GM19468 (cell line): Measurements from ENCODE around the gene SLC66A3.

Experiments
- ATAC-seq: cut with Tn5 transposase; IDR thresholded peaks from one replicate; pipeline ENCODE4 v1.9.1; 2021; ENCODE audit warnings: mild to moderate bottlenecking, moderate library complexity, moderate number of reproducible peaks; ENCODE audit not compliant: unreplicated experiment; ENCODE audit errors: extremely low read depth

The SLC66A3 gene

DNA sequence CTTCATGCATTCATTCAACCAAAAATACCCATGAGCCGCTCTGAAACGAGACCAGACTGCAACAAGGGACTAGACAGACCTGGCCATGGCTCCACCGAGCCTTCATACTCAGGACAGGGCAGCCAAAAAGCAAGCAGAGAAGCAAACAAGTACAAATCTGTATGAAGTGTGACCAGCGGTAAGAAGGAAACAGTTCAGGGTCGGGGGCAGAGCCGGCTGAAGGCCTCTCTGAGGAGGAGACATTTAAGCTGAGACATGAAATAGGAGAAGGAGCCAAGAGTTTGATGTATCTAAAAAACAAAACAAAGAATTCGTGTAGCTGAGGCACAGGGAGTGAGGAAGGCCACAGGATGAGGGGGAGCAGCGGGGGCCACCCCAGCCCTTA is 21.3 kb upstream of the SLC66A3 start:
- no peak for ATAC-seq

DNA sequence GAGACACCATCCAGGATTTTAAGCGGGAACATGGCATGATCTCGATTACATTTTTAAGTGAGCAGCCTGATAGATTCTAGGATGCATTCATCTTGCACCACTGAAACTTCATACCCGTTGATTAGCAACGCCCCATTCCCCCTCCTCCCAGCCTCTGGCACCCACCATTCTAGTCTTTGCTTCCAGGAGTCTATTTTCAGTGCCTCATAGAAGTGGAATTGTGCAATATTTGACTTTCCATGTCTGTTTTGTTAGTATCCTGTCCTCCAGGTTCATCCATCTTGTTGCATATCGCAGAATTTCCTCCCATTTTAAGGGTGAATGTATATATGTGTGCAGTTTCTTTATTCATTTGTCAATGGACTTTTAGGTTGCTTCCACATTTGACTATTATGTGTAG is 20.9 kb upstream of the SLC66A3 start:
- no peak for ATAC-seq

DNA sequence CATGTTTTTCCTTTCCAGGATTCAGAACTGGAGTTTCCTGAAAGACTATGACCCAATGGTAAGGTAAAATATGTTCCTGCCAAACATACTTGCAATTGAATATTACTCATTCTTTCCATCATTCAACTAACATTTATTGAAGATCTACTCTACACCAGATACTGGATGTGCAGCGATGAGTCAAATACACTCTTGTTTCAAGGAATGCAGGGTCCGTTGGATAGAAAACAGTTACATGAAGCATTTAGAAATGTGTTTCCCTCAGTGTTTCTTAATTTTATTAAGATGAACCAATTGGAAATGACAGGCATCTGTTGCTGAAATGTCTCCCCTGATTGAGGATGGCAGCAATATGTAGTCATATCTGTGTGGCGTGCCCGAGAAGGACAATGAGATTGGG is 14.8 kb upstream of the SLC66A3 start:
- ATAC-seq: no peak

DNA sequence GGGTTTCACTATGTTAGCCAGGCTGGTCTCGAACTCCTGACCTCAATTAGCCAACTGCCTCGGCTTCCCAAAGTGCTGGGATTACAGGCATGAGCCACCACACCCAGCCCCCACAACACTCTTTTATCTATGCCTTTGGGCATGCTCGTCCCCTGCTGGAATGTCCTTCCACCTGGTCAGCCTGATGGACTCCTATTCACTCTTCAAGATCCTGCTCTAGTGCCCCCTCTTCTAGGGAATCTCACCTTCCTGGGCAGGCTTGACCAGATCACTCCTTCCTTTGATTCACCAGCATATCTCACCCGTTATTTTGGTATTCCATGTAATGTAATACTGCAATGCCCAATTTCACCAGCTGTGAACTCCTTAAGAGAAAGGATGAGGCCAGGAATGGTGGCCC is 13.9 kb upstream of the SLC66A3 start:
- no peak for ATAC-seq

DNA sequence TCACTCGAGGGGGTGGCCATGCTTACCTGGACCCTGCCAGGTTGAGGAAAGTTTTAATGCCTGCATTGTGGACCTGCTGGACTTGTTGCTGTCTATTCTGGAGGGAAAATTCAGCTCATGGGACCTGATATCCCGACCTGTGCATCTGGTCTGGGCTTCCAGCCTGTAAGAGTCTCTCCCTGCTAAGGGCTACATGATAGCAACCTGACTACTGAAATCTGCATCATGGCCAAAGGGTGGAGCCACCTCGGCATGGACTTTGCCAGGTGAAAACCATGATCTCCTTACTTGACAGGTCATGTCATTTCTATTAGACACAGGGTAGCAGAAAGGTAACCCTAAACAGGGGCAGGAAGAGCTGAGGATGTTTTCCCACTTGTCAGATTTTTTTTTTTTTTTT is 12.9 kb upstream of the SLC66A3 start:
- ATAC-seq: no peak

DNA sequence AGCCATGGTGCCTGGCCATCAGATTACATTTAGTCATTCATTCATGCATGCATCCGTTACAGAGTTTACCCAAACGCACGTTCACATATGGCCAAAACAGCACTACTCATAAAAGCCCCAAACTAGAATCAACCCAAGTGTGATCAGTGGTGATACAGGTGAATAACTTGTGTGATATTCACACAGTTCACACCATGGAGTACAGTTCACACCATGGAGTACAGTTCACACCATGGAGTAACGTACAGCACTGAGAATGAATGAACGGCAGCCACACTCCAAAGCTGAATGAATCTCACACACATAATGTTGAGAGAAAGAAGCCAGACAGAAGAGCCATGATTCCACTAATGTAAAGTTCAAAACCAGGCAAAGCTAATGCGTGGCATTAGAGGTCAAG is 12.3 kb upstream of the SLC66A3 start:
- ATAC-seq: no peak

DNA sequence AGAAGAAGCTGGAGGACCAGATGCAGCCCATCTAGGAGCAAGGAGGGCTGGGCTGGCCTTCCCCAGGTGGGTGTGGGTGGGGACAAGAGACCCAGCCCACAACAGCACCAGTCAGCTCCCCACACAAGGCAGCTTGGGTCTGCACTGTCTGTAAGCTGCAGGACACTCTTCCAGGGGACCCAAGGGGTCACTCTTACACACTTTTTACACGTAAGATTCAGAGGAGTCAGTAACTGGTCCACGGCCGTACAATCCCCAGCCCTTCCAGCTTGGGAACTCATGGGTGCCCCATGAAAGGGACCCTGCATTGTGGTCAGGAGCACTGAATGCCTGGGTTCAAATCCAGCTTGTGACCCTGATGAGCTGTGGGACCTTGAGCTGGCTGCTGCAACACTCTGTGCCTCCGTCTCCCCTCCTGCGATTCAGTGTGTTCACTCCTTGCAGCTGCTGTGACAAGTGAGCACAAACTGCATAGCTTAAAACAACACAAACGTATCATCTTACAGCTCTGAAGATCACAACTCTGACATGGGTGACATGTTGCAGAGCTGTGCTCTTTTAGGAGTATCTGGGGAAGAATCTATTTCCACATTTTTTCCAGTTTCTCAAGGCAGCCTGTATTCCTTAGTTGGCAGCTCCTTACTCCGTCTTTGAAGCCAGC is 11.1 kb upstream of the SLC66A3 start:
- ATAC-seq: no peak

DNA sequence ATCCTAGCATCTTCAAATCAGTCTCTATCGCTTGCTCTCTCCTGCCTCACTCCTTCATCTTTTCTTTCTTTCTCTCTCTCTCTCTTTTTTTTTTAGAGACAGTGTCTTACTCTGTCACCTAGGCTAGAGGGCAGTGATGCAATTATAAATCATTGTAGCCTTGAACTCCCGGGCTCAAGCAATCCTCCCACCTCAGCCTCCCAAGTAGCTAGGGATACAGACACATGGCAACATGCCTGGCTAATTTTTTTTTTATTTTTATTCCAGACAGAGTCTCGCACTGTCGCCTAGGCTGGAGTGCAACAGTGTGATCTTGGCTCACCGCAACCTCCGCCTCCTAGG is 10.6 kb upstream of the SLC66A3 start:
- ATAC-seq: no peak

DNA sequence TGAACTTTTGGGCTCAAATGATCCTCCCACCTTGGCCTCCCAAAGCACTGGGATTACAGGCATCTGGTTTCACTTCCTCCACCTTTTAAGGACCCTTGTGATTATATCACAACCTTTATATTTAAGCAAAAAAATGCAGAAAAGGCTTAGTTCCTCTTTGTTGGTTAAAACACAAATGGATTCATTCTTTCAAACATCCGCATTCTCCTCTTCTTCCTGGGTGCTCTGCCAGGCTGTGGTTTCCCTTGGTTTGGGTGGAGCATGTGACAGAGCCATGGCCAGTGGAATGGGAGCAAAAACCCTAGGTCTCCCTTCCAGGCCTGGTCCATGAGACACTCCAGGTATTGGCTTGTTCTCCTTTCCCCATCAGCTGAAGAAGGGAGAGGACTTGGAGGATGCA is 9.9 kb upstream of the SLC66A3 start:
- ATAC-seq: no peak

DNA sequence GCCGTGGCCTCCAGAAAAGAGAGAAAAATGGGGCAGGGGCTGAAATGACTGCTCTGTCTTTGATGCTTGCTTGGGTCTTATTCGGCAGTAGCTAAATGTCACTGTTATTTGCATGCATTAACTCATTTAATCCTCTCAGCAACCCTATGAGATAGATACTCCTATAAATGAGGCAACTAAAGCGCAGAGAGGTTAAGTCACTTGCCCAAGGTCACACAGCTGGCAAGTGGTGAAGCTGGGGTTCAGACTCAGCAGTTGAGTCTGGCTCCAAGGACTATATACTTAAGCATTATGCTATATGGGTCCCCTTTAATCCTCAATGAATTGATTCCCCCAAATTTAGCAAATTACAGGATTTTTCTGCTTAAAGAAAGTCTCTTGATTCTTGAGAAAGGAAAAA is 9.2 kb upstream of the SLC66A3 start:
- no peak for ATAC-seq

DNA sequence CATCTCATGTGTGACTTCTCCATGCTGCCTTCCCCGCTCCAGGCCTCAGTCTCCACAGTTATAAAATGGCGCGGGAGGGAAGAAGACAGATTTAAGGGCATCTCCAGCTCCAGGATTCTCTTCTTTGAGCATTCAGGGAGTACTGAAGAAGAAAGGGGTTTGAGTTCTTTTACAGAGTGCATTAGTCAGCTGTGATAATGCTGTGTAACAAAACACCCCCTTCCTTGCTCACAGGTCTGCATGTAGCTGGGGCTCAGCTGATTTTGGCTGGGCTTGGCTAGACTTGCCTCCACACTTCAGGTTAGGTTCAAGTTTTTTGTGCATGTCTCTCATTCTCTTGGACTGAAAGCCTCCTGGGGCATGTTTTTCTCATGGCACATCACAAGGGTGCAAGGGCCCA is 8.0 kb upstream of the SLC66A3 start:
- ATAC-seq: no peak

DNA sequence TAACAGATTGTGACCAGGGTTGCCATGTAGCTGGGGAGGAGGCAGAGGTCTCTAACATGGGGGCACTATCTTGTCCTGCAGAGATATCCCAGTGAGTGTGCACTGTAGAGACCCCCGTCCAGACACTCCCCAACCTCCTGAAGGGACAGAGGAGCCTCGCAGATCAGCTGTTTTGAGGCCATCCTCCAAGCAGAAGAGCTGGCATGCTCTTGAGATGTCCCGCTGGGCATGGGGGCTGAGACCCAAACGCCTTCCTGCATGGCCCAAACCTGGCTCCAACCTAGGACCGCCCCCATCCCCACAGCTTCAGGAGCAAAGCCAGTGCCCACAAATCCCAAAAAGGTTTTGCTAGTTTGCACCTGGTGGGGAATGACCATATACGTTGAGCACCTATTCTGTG is 2.7 kb upstream of the SLC66A3 start:
- ATAC-seq: no peak

DNA sequence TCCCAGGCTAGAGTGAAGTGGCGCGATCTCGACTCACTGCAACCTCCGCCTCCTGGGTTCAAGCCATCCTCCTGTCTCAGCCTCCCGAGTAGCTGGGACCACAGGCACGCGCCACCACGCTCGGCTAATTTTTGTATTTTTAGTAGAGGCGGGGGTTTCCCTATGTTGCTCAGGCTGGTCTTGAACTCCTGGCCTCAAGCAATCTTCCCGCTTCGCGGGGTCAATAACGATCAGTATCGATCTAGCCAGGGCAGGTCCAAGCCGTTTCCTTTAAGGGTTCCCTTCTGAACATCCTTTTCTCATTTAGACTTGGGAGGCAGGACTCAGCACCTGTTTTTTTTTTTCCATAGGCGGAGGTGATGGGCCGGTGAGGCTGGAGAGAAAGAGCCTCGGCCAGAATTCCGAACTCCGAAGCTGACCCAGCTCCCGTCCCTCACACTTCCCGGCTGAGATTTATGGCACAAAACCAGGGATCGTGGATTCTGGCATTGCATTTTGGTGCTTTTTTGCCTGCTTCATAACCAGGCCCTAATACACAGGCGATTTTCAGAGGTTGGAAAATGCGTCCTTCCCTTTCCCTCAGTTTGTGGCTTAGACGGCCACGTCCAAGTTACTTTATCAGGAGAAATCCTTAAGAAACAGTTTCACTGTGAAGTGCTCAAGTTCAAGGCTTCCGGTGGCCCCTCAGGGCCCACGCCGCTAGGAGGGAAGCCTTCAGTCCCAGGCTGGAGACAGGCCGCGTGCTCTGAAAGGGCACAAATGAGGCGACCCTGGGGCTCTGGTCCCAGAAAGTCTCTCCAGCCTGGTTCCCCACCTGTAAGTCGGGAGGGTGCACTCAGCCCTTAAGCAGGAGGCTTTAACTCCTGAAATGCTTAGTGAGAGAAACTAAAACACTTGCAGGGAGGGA is 998 bp upstream of the SLC66A3 start:
- ATAC-seq: no peak

DNA sequence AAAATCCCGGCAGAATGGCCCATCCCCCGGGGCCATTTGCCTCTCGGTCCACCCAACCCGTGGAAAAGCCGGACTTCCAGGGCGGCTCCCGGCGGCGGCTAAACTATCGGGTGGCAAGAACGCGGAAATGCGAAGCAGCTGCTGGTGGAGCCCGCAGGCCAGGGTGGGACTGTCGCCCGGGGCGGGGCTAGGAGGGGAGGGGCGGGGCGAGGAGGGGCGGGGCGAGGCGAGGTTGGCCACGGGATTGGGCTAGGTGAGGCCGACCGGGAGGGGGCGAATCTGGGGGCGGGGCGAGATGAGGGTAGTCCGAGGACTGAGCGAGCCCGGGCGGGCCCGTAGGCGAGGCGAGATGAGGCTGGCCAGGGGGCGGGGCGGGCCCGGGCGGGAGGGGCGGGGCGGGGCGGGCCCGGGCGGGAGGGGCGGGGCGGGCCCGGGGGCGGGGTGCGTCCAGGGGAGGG is 315 bp upstream of the SLC66A3 start:
- peak; percentile 33 for ATAC-seq

DNA sequence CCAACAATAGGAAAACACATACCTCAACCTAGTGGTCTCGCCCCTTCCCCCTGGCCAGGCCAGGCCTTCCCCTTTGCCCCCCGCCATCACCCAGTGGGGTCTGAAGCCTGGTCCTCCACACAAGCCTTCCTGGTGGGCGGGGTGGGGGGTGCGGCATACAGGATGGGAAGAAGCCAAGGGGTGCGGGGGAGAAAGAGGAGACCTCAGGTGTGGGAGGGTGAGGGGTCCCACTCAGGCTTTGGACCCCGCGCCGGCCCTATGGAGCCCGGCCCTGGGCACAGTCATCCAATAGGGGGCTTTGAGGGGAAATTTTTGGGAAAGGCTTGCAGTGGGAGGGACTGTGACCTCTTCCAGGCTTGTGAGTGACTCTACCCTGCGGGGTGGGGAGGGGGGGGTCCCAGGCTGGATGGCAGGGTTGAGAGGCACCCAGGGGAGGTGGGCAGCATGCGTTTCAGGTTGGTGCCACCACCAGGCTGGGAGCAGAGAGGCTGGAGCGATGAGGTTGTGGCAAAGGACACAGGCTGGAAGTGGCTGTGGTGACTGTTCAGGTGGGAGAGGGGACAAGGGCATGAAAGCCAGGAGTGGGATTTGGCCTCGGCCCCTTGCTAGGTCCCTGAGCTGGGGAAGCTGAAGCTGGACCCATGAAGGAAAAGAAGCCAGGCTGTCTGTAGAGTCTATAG is 1.3 kb downstream of the SLC66A3 start:
- ATAC-seq: no peak

DNA sequence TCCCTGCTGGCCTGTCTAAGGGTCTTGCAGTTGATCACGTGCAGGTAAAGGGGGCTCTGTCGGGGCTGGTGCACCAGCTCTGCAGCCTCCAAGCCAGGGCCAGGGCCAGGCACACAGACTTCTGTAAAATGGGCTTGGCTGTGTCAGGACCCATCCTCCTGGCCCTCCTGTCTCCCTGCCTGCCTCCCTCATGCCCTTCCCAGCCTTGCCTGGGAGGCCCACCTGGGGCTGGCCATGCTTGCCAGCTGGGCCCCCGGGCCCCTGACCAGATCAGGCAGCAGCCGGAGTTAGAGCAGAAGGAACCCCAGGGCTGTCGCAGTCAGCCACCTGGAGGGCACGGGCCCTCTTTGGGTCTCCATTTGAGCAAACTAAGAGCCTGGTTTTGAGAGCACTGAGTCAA is 2.0 kb downstream of the SLC66A3 start:
- no peak for ATAC-seq

DNA sequence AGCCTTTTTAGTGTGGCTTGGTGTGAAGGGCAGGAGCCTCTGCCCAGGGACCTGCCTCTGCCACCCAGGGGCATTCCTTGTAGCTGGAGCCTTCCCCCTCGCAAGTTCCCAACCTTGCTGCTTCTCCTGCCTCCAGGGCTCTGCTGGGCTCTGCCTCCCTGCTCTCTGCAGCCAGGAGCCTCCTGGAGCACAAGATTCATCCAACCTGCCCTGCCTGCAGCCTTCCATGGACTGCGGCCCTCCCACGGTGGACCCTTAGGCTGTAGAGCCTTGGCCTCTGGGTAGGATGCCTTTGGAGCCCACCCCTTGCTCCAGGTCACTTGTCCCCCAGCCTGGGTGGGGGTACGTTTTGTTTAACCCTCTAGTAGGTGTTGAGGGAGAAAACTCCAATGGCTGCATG is 2.5 kb downstream of the SLC66A3 start:
- ATAC-seq: no peak

DNA sequence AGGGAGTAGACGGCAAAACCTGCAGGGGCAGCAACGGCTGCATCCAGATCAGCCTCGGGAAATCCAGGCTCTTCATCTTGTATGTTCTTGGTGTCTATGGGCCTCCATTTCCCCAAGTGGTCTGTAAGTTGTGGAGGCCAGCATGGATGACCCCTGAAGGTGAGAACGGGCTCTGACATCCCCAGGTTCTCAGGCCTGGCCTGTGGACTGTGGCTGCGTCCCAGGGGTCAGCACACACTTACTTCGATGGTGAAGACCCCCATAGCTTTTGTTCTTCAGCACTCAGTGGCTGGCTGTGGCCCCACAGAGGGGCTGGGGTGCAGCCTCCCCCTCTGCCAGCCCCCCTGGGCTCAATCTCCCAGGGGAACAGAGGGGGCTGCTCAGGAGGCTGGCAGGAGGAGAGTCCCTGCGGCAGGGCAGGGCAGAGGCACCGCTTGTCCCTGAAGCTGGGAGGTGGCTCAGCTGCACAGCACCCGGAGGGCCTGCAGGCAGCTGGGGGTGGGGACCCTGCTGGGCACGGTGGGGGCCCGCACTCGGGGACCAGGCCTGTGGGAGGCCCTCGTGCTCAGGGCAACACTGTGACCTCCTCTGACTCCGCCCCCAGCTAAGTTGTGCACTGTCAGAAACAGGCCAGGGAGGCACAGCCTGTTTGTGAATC is 3.8 kb downstream of the SLC66A3 start:
- ATAC-seq: no peak

DNA sequence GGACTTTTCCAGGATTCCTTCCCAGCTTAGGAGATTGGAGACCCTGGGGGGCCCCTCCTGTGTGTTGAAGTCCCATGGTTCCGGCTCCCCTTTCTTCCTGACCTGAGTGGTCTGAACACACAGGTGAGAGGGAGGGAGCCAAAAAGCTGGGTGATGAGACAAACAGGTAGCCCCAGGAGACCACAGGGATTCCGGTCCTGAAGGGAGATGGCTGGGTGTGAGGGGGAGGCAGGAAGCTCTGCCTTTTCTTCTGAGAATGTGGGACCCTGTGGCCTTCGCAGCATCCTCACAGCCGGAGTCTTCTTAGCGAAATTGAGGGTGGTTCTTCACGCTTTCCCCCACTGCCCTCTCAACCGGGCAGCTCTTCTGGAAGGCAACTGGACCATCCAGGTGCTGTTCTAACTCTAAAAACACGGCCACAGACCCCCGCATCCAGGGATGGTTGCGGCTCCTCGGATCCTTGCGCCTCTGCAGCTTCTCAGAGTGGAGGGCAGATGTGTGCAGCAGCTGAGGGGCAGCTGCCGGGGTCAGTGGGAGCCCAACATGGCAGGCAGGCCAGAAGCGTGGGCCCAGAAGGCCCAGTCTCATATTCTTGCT is 4.4 kb downstream of the SLC66A3 start:
- ATAC-seq: no peak

DNA sequence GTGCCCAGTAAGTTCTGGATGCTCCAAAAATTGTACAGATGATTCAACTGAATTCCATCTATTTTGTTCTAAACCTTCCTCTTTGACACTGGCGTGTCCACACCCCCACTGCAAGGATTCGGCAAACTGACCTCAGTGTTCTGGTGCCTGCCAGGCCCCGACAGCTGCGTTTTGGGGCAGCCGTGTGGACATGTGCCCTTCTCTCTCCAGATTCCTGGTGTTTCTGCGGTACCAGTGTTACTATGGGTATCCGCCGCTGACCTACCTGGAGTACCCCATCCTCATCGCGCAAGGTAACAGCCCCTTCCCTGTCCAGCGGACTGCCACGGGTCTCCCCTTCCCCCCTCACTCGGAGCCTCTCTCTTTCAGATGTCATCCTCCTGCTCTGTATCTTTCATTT is 5.0 kb downstream of the SLC66A3 start:
- ATAC-seq: no peak
